Dedifferentiated amniotic fluid mesenchymal stem cell (primary cell): ENCODE data around the gene PPP1R14C.

ENCODE experiments used
- DNase-seq: peaks from one replicate; pipeline ENCODE4 v3.0.0-alpha.2; 2016; ENCODE audit errors: extremely low spot score

PPP1R14C gene

DNA sequence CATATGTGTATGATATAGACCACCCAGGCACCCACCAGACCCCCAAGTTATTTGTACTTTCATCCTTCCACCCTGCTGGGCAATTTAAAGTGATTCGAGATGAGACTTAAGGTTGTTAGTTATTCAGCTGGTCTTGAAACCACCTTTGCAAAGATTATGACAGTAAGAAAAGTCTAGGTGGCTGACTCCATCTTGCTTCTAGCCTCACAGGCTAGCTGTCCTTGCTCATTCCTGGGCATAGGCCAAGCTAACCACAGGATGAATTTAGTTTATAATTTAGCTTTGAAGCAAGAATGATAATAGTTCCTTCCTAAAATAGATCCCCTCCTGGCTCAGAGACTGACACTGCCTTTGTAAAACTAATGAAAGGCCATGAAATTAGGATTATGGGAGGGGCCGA lies 154.0 kb downstream of the PPP1R14C start:
- DNase-seq, result no peak

DNA sequence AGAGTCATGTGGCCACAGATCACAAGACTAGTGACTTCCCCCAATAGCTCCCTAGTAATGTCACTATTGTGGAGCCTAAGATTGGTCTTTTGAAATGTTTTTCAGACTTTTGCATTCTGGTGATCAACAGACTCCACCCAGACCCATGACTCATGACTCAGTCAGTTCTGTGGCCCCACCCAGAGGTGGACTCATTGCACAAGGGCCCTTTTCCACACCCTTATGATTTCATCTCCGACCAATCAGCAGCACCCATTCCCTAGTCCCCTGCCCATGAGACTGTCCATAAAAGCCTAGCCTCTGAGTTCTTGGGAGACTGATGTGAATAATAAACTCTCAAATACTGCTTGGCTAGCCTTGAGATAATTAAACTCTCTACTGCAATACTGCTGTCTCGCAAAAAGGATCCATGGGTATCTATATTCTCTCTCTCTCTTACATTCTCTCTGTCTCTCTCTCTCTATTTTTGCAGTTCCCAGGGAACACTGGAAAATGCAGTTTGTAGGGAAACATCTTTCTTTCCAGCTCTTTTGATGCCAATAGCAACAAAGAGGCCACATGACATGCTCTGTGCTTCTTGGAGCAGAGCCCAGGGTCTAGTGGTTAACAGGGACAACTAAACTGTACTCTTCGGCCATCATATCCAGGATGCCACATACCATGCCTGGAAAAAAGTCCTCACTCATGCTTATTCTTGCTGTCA lies 154.6 kb downstream of the PPP1R14C start:
- DNase-seq, result no peak

DNA sequence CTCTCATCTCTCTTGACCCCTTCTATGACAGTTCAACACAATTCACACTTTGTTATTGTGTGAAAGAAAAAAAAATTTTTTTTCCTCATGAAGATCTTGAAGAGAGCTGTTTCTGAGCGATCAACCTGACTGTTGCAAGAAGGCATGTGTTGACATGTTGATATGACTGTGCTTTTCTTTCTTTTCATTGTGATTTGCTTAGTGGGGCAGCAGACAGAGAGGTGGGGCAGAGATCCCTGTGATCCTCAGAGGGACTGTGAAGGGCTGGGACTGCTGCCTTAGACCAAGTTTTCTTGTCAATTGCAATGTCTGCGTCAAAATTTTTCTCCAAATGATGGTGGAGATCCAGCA lies 155.2 kb downstream of the PPP1R14C start:
- no peak for DNase-seq

DNA sequence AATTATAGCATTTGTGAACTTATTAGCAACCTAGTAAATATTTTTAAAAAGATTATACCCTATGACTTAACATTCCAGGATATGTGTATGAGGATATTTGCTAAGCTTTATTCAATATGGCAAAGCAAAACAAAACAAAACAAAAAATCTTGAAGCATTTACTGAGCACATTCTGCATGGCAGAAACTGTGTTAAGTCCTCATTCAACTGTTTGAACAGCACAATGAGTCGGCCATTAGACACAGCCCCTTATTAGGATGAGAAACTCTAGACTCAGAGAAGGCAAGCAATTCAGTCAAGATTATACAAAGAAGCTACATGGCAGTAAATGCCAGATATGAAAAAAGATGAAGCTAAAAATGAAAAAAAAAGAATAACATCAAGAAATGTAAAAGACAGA lies 155.8 kb downstream of the PPP1R14C start:
- DNase-seq, result no peak
